Activated T-helper 1 cell treated with anti-CD3 and anti-CD28 coated beads, Interleukin-12 subunit alpha, Interleukin-12 subunit beta, Interleukin-2, Interleukin-4 antibody, amounts not matched to agents 30 ng/mL and 10 ng/mL and 1 ng/mL, durations not matched to agents 14 hours and 24 hours and 36 hours (primary cell): ENCODE data around the gene RPL39L. TPM values are rescaled to one million over a fixed set of nuclear protein-coding genes. Genes with fewer than 3 reads are reported as not detected.

ENCODE experiments used
- DNase-seq: peaks from one replicate; pipeline ENCODE4 v3.0.0; 2021; ENCODE audit warnings: low spot score
- H3K27ac Mint-ChIP-seq: one replicate; pipeline ENCODE4 v1.8.0; 2021; ENCODE audit warnings: mild to moderate bottlenecking, mixed read lengths
- H3K27me3 Mint-ChIP-seq: one replicate; pipeline ENCODE4 v1.8.0; 2022; ENCODE audit warnings: mild to moderate bottlenecking, moderate library complexity, mixed read lengths; ENCODE audit not compliant: insufficient read depth
- H3K36me3 Mint-ChIP-seq: one replicate; pipeline ENCODE4 v1.8.0; 2021; ENCODE audit warnings: low read depth, mixed read lengths
- H3K4me1 Mint-ChIP-seq: one replicate; pipeline ENCODE4 v1.8.0; 2021; ENCODE audit warnings: low read depth, mixed read lengths
- H3K4me3 Mint-ChIP-seq: one replicate; pipeline ENCODE4 v1.8.0; 2021; ENCODE audit warnings: mild to moderate bottlenecking, moderate library complexity, mixed read lengths
- H3K9me3 Mint-ChIP-seq: one replicate; pipeline ENCODE4 v1.8.0; 2021; ENCODE audit warnings: mixed read lengths
- intact Hi-C: fragments of 100-400 bp; cut with micrococcal nuclease; formaldehyde crosslinking; loops from one replicate; pipeline ENCODE4 v1.15.1; 2024
- total RNA-seq: library from RNA; stranded (reverse); gene quantifications from 2 replicates; pipeline ENCODE4 v1.2.3, GENCODE V29; 2022

RPL39L gene
- total RNA-seq, 1 donor from 2014 or later: 8.3 TPM

GRCh38 chr3:187104933-187105332 is 34.4 kb downstream of the RPL39L start:
- Mint-ChIP-seq H3K9me3 (no peaks in the 10 kb centered on the region), H3K4me1 (peaks cover 15% of the 10 kb centered on the region), H3K27me3 (no peaks in the 10 kb centered on the region), H3K27ac (no peak overlapping the region), H3K36me3 (peaks cover 2% of the 10 kb centered on the region), H3K4me3 (no peak overlapping the region)
- intact Hi-C loops: no loop called here
- no peak for DNase-seq

GRCh38 chr3:187104342-187104741 is 35.0 kb downstream of the RPL39L start:
- Mint-ChIP-seq H3K27me3 (no peaks in the 10 kb centered on the region), H3K27ac (no peak overlapping the region), H3K9me3 (no peaks in the 10 kb centered on the region), H3K4me3 (no peak overlapping the region), H3K4me1 (peaks cover 16% of the 10 kb centered on the region), H3K36me3 (peaks cover 2% of the 10 kb centered on the region)
- DNase-seq: no peak
- intact Hi-C loops: no loop called here

GRCh38 chr3:187103251-187103650 is 36.0 kb downstream of the RPL39L start:
- Mint-ChIP-seq H3K4me3 (no peak overlapping the region), H3K4me1 (peaks cover 27% of the 10 kb centered on the region), H3K9me3 (no peaks in the 10 kb centered on the region), H3K27ac (no peak overlapping the region), H3K27me3 (no peaks in the 10 kb centered on the region), H3K36me3 (peaks cover 2% of the 10 kb centered on the region)
- intact Hi-C loops: no loop called here
- no peak for DNase-seq

GRCh38 chr3:187102073-187102634 is 37.1 kb downstream of the RPL39L start:
- Mint-ChIP-seq H3K4me1 (peaks cover 38% of the 10 kb centered on the region), H3K36me3 (peaks cover 4% of the 10 kb centered on the region), H3K4me3 (peak overlapping the region; percentile 12), H3K27me3 (no peaks in the 10 kb centered on the region), H3K9me3 (peaks cover 2% of the 10 kb centered on the region), H3K27ac (peak overlapping the region; percentile 9)
- intact Hi-C loops: no loop called here
- no peak for DNase-seq

- intact Hi-C loops: no loop called here
- Mint-ChIP-seq H3K4me1 (peaks cover 45% of the 10 kb centered on the region), H3K27ac (peak overlapping the region; percentile 9), H3K9me3 (peaks cover 7% of the 10 kb centered on the region), H3K27me3 (no peaks in the 10 kb centered on the region), H3K4me3 (peak overlapping the region; percentile 12), H3K36me3 (peaks cover 3% of the 10 kb centered on the region)
- peak; percentile 38 for DNase-seq
Observed at GRCh38 chr3:187101184-187102072, 37.9 kb downstream of the RPL39L start.

- Mint-ChIP-seq H3K36me3 (peaks cover 2% of the 10 kb centered on the region), H3K4me3 (no peak overlapping the region), H3K27me3 (peaks cover 2% of the 10 kb centered on the region), H3K9me3 (peaks cover 13% of the 10 kb centered on the region), H3K4me1 (peaks cover 46% of the 10 kb centered on the region), H3K27ac (no peak overlapping the region)
- no peak for DNase-seq
- intact Hi-C loops: no loop called here
Observed at GRCh38 chr3:187098923-187099512, 40.3 kb downstream of the RPL39L start.

- H3K27me3 Mint-ChIP-seq: peaks cover 13% of the 10 kb centered on the region
- H3K4me3 Mint-ChIP-seq: no peak overlapping the region
- DNase-seq: no peak
- H3K4me1 Mint-ChIP-seq: peaks cover 20% of the 10 kb centered on the region
- intact Hi-C loops: no loop called here
- H3K9me3 Mint-ChIP-seq: peaks cover 35% of the 10 kb centered on the region
- peaks cover 10% of the 10 kb centered on the region for H3K36me3 Mint-ChIP-seq
- H3K27ac Mint-ChIP-seq: no peak overlapping the region
Observed at GRCh38 chr3:187093320-187093719, 46.0 kb downstream of the RPL39L start.

GRCh38 chr3:187088701-187089100 is 50.6 kb downstream of the RPL39L start:
- Mint-ChIP-seq H3K27me3 (peaks cover 11% of the 10 kb centered on the region), H3K27ac (no peak overlapping the region), H3K4me3 (no peak overlapping the region)

GRCh38 chr3:187086831-187087230 is 52.5 kb downstream of the RPL39L start:
- Mint-ChIP-seq H3K9me3 (peaks cover 23% of the 10 kb centered on the region), H3K27ac (no peak overlapping the region), H3K27me3 (peaks cover 11% of the 10 kb centered on the region), H3K4me3 (no peak overlapping the region), H3K36me3 (peaks cover 15% of the 10 kb centered on the region), H3K4me1 (peaks cover 13% of the 10 kb centered on the region)
- intact Hi-C loops: no loop called here
- DNase-seq: no peak

More at GRCh38 chr3:187088701-187089100, 50.6 kb downstream of the RPL39L start:
- Mint-ChIP-seq H3K4me1 (peaks cover 8% of the 10 kb centered on the region), H3K36me3 (peaks cover 15% of the 10 kb centered on the region), H3K9me3 (peaks cover 32% of the 10 kb centered on the region)
- intact Hi-C loops: no loop called here
- DNase-seq: no peak

- H3K9me3 Mint-ChIP-seq: peaks cover 23% of the 10 kb centered on the region
- intact Hi-C loops: no loop called here
- peaks cover 15% of the 10 kb centered on the region for H3K36me3 Mint-ChIP-seq
- peaks cover 8% of the 10 kb centered on the region for H3K27me3 Mint-ChIP-seq
- H3K4me1 Mint-ChIP-seq: peaks cover 13% of the 10 kb centered on the region
- DNase-seq: no peak
- H3K27ac Mint-ChIP-seq: no peak overlapping the region
- H3K4me3 Mint-ChIP-seq: no peak overlapping the region
Observed at GRCh38 chr3:187085933-187086332, 53.4 kb downstream of the RPL39L start.

GRCh38 chr3:187085021-187085666 is 54.2 kb downstream of the RPL39L start:
- peaks cover 15% of the 10 kb centered on the region for H3K36me3 Mint-ChIP-seq
- peaks cover 4% of the 10 kb centered on the region for H3K27me3 Mint-ChIP-seq
- H3K27ac Mint-ChIP-seq: no peak overlapping the region
- intact Hi-C loops: no loop called here
- peaks cover 23% of the 10 kb centered on the region for H3K9me3 Mint-ChIP-seq
- H3K4me1 Mint-ChIP-seq: peaks cover 13% of the 10 kb centered on the region
- no peak overlapping the region for H3K4me3 Mint-ChIP-seq
- no peak for DNase-seq

GRCh38 chr3:187084580-187084979 is 54.7 kb downstream of the RPL39L start:
- H3K36me3 Mint-ChIP-seq: peaks cover 15% of the 10 kb centered on the region
- no peak overlapping the region for H3K27ac Mint-ChIP-seq
- DNase-seq: no peak
- peaks cover 13% of the 10 kb centered on the region for H3K4me1 Mint-ChIP-seq
- no peak overlapping the region for H3K4me3 Mint-ChIP-seq
- H3K27me3 Mint-ChIP-seq: peaks cover 4% of the 10 kb centered on the region
- H3K9me3 Mint-ChIP-seq: peaks cover 23% of the 10 kb centered on the region
- intact Hi-C loops: no loop called here

GRCh38 chr3:187084126-187084525 is 55.2 kb downstream of the RPL39L start:
- intact Hi-C loops: no loop called here
- Mint-ChIP-seq H3K27me3 (peaks cover 3% of the 10 kb centered on the region), H3K36me3 (peaks cover 12% of the 10 kb centered on the region), H3K27ac (no peak overlapping the region), H3K4me3 (no peak overlapping the region), H3K9me3 (peaks cover 21% of the 10 kb centered on the region), H3K4me1 (peaks cover 13% of the 10 kb centered on the region)
- DNase-seq: no peak
